ENCODE measurements around the gene PTCD3. TPM values are rescaled to one million over a fixed set of nuclear protein-coding genes. Genes with fewer than 3 reads are reported as not detected.

PTCD3 gene
- total RNA-seq, 1 experiment from 2014 or later = 180 TPM

- no peak overlapping the region for H2BK20ac ChIP-seq (ENCODE audit: low read depth, low read length, poor library complexity, severe bottlenecking)
- no peak overlapping the region for H3K23ac ChIP-seq (ENCODE audit: insufficient read length, low read depth, low read length)
- no peak overlapping the region for H2BK15ac ChIP-seq (ENCODE audit: low read depth, low read length)
- no peak overlapping the region for H3K56ac ChIP-seq (ENCODE audit: insufficient read length, low read depth, low read length)
- no peak overlapping the region for H3K4me2 ChIP-seq (ENCODE audit: insufficient read depth, insufficient read length, low read length)
- H3K4me1 ChIP-seq (ENCODE audit: insufficient read depth, low read length) = no peaks in the 10 kb centered on the region
- TF ChIP-seq CTCF (conservative IDR thresholded peaks at IDR 0.05) = no peak
- H3K27ac ChIP-seq (ENCODE audit: insufficient read length, low read depth, low read length) = no peak overlapping the region
- H3K9ac ChIP-seq (ENCODE audit: extremely low read depth, insufficient read length, low read length) = no peak overlapping the region
- Mint-ChIP-seq H3K4me3 (no peak overlapping the region), H3K27ac (no peak overlapping the region), H3K36me3 (ENCODE audit: insufficient read depth in 1 of 3, low read depth in 3 of 3) (peaks cover 34 to 91% (median 53%) of the 10 kb centered on the region in 3 experiments; a peak in 6 of 7 replicates), H3K4me1 (no peaks in the 10 kb centered on the region), H3K9me3 (no peaks in the 10 kb centered on the region), H3K27me3 (ENCODE audit: low read depth) (no peaks in the 10 kb centered on the region)
- WGBS (ENCODE audit: extremely low coverage, insufficient read length, low lambda C conversion rate) = no CpG with 5 or more reads among the region's 4 CpGs
- no peaks in the 10 kb centered on the region for H3K27me3 ChIP-seq (ENCODE audit: insufficient read depth, low read length)
- H3K18ac ChIP-seq (ENCODE audit: insufficient read length, low read depth, low read length) = no peak overlapping the region
- no peaks in the 10 kb centered on the region for H3K79me1 ChIP-seq (ENCODE audit: insufficient read depth, low read depth, low read length, poor library complexity, severe bottlenecking)
- no peak overlapping the region for H3K14ac ChIP-seq (ENCODE audit: insufficient read depth, low read length)
- no peak overlapping the region for H4K8ac ChIP-seq (replicated peaks; ENCODE audit: insufficient read length, low read depth, low read length)
- DNase-seq = no peak
- no peak overlapping the region for H2BK5ac ChIP-seq (ENCODE audit: insufficient read length, low read length)
- H2BK12ac ChIP-seq (ENCODE audit: insufficient read length, low read depth, low read length) = no peak overlapping the region
- no peak overlapping the region for H2BK120ac ChIP-seq (ENCODE audit: low read depth, low read length, poor library complexity, severe bottlenecking)
- H3T11ph ChIP-seq (ENCODE audit: low read length) = no peak overlapping the region
- no peak overlapping the region for H3K4ac ChIP-seq (ENCODE audit: low read depth, low read length)
- no peak overlapping the region for H4K91ac ChIP-seq (ENCODE audit: insufficient read length, low read depth, low read length)
- H2AK5ac ChIP-seq (ENCODE audit: insufficient read length, low read length) = no peak overlapping the region
- H2AFZ ChIP-seq (ENCODE audit: low read length) = no peak overlapping the region
- no peaks in the 10 kb centered on the region for H3K23me2 ChIP-seq (ENCODE audit: insufficient read length, low read depth, low read length, poor library complexity, severe bottlenecking)
- H3K9me3 ChIP-seq (ENCODE audit: control insufficient read depth, low read depth, low read length) = no peaks in the 10 kb centered on the region
- H4K5ac ChIP-seq (ENCODE audit: insufficient read length, low read depth, low read length) = no peak overlapping the region
- no peaks in the 10 kb centered on the region for H4K20me1 ChIP-seq (ENCODE audit: control insufficient read depth, insufficient read depth, insufficient read length)
- H3K79me2 ChIP-seq (ENCODE audit: insufficient read depth, low read length) = no peaks in the 10 kb centered on the region
These were observed 24.3 kb upstream of the PTCD3 start for GRCh38 chr2:86081724-86082123.

All from H9 (cell line).